Sigmoid colon (tissue), 7 donors: ENCODE measurements around the gene UBXN4. TPM values are rescaled to one million over a fixed set of nuclear protein-coding genes. Genes with fewer than 3 reads are reported as not detected.

Experiments used
- DNase-seq: peaks from one replicate; pipeline ENCODE4 v3.0.0-alpha.2; 2019
- H3K27ac ChIP-seq, 4 donors: fragments of 200-600 bp; sonication (generic); one replicate each; pipeline ENCODE4 v1.5.1; 2016 to 2019; ENCODE audit warnings: mild to moderate bottlenecking in 1 of 4
- H3K27me3 ChIP-seq, 3 donors: fragments of 200-600 bp; sonication (generic); one replicate each; pipeline ENCODE4 v1.5.1; 2019; ENCODE audit warnings: mild to moderate bottlenecking in 1 of 3
- H3K36me3 ChIP-seq, 4 donors: fragments of 200-600 bp; sonication (generic); one replicate each; pipeline ENCODE4 v1.5.1; 2016 to 2019
- H3K4me1 ChIP-seq, 4 donors: fragments of 200-600 bp; sonication (generic); one replicate each; pipeline ENCODE4 v1.5.1; 2017 to 2019
- H3K4me3 ChIP-seq, 4 donors: fragments of 200-600 bp; sonication (generic); one replicate each; pipeline ENCODE4 v1.5.1; 2017 to 2019; ENCODE audit warnings: mild to moderate bottlenecking in 2 of 4, moderate library complexity in 1 of 4
- H3K9me3 ChIP-seq, 4 donors: fragments of 200-600 bp in 3 of 4; sonication (generic) in 3 of 4; one replicate each; pipeline versions ENCODE4 v1.5.1 to v1.6.1; 2013 to 2019
- EP300 ChIP-seq, 4 donors: sonication (generic); formaldehyde crosslinking; IDR thresholded peaks; one replicate each; pipeline ENCODE4 v1.6.1; 2017; ENCODE audit warnings: antibody characterized with exemption in 4 of 4
- POLR2A ChIP-seq, 2 donors: fragments of 450-650 bp; IDR thresholded peaks; one replicate each; pipeline ENCODE4 v1.6.1; 2016; ENCODE audit warnings: antibody characterized with exemption in 2 of 2, mild to moderate bottlenecking in 2 of 2, moderate library complexity in 2 of 2
- POLR2AphosphoS5 ChIP-seq, 4 donors: sonication (generic); formaldehyde crosslinking; IDR thresholded peaks; one replicate each; pipeline ENCODE4 v1.6.1; 2017; ENCODE audit warnings: antibody characterized with exemption in 4 of 4
- WGBS, 2 donors: extraction: QIAGEN DNeasy Blood & Tissue Kit; methylation state at CpG; one replicate each; pipeline ENCODE4 v1.1.7; 2013; 5-methylcytosine and 5-hydroxymethylcytosine counted together
- intact Hi-C: fragments of 100-400 bp; cut with DNase I; formaldehyde crosslinking; loops from one replicate; pipeline ENCODE4 v1.15.1; 2023
- polyA plus RNA-seq, 3 donors: library from polyadenylated mRNA; stranded (reverse); fragments of 200-250 nt; gene quantifications; one replicate each; pipeline ENCODE4 v1.2.3, GENCODE V29; 2013
- total RNA-seq, 4 donors: library from RNA; depleted of rRNA; stranded (reverse); fragments of >200 nt; gene quantifications; one replicate each; pipeline ENCODE4 v1.1.0, GENCODE V29; 2016
- TF ChIP-seq, protein P1 (sequence below), 4 experiments: fragments of 450-650 bp in 3 of 4; fragments of 200-600 bp in 1 of 4; IDR thresholded peaks; one replicate each; pipeline ENCODE4 v1.5.1; 2016 to 2019; ENCODE audit warnings: antibody characterized with exemption in 4 of 4, mild to moderate bottlenecking in 3 of 4, moderate library complexity in 2 of 4
- donor health status: healthy with polysubstance abuse.
- donor health status: Bipolar disorder and iron deficiency.
- donor health status: healthy.

UBXN4 gene, protein sequence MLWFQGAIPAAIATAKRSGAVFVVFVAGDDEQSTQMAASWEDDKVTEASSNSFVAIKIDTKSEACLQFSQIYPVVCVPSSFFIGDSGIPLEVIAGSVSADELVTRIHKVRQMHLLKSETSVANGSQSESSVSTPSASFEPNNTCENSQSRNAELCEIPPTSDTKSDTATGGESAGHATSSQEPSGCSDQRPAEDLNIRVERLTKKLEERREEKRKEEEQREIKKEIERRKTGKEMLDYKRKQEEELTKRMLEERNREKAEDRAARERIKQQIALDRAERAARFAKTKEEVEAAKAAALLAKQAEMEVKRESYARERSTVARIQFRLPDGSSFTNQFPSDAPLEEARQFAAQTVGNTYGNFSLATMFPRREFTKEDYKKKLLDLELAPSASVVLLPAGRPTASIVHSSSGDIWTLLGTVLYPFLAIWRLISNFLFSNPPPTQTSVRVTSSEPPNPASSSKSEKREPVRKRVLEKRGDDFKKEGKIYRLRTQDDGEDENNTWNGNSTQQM
- total RNA-seq (10 to 100 TPM; 51.8 to 63.3 (median 59.8) TPM), polyA plus RNA-seq (10 to 100 TPM; 23.4 to 47.9 (median 25.7) TPM)

GRCh38 chr2:135741395-135742324, at the start of gene UBXN4:
TSS of gene UBXN4 (plus strand) at chr2:135741855. CDS start at chr2:135741930, 75 bp downstream.
- intact Hi-C loops, result loop anchor here (2.0 to 5.0 kb wide), 5 partner anchors 136 to 823 kb away; partner anchors contain the start of genes CCNT2, DARS1, MCM6 and R3HDM1
- peak; percentile 99 for DNase-seq
- 1% methylated on average over 93 of the region's 93 CpGs for WGBS, 2 donors
- TF ChIP-seq POLR2AphosphoS5 (IDR thresholded peaks at IDR 0.05) (peak; percentile 87 to 96 (median 94)), EP300 (IDR thresholded peaks at IDR 0.05) (no peak), POLR2A (IDR thresholded peaks at IDR 0.05) (peak; percentile 66 to 89)
- TF ChIP-seq, protein P1, sequence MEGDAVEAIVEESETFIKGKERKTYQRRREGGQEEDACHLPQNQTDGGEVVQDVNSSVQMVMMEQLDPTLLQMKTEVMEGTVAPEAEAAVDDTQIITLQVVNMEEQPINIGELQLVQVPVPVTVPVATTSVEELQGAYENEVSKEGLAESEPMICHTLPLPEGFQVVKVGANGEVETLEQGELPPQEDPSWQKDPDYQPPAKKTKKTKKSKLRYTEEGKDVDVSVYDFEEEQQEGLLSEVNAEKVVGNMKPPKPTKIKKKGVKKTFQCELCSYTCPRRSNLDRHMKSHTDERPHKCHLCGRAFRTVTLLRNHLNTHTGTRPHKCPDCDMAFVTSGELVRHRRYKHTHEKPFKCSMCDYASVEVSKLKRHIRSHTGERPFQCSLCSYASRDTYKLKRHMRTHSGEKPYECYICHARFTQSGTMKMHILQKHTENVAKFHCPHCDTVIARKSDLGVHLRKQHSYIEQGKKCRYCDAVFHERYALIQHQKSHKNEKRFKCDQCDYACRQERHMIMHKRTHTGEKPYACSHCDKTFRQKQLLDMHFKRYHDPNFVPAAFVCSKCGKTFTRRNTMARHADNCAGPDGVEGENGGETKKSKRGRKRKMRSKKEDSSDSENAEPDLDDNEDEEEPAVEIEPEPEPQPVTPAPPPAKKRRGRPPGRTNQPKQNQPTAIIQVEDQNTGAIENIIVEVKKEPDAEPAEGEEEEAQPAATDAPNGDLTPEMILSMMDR (IDR thresholded peaks at IDR 0.05), result peak in 1 of 4 experiments; percentile 22
- H3K36me3 ChIP-seq, result no peaks in the 10 kb centered on the region
- H3K27ac ChIP-seq, result peak within 1 kb of the TSS; percentile 89 to 100 (median 100)
- peaks cover 0 to 38% (median 32%) of the 10 kb centered on the region in 4 donors for H3K4me1 ChIP-seq
- peak within 1 kb of the TSS; percentile 79 to 98 (median 94) for H3K4me3 ChIP-seq
- H3K27me3 ChIP-seq, result no peaks in the 10 kb centered on the region
- H3K9me3 ChIP-seq, result no peaks in the 10 kb centered on the region

- Histone ChIP-seq H3K4me1 (no peaks in the 10 kb centered on the region), H3K27me3 (no peaks in the 10 kb centered on the region), H3K36me3 (peaks cover 0 to 4% (median 0%) of the 10 kb centered on the region in 4 donors), H3K9me3 (no peaks in the 10 kb centered on the region), H3K27ac (no peak overlapping the region), H3K4me3 (no peak overlapping the region)
- TF ChIP-seq EP300 (IDR thresholded peaks at IDR 0.05) (no peak), POLR2A (IDR thresholded peaks at IDR 0.05) (no peak), POLR2AphosphoS5 (IDR thresholded peaks at IDR 0.05) (no peak)
- TF ChIP-seq, protein P1 (IDR thresholded peaks at IDR 0.05), result no peak
- 77 to 87% methylated on average over 2 of the region's 2 CpGs for WGBS, 2 donors
- intact Hi-C loops, result no loop called here
- no peak for DNase-seq
These were observed 46.9 kb upstream of the UBXN4 start for GRCh38 chr2:135694711-135695110.

GRCh38 chr2:135698838-135699237, 42.8 kb upstream of the UBXN4 start:
- H3K9me3 ChIP-seq, result no peaks in the 10 kb centered on the region
- no peak overlapping the region for H3K27ac ChIP-seq
- TF ChIP-seq EP300 (IDR thresholded peaks at IDR 0.05), result no peak
- TF ChIP-seq POLR2A (IDR thresholded peaks at IDR 0.05), result no peak
- TF ChIP-seq, protein P1 (IDR thresholded peaks at IDR 0.05), result no peak
- no peak for DNase-seq
- H3K4me1 ChIP-seq, result no peaks in the 10 kb centered on the region
- 91 to 97% methylated on average over 2 of the region's 2 CpGs for WGBS, 2 donors
- H3K4me3 ChIP-seq, result no peak overlapping the region
- H3K36me3 ChIP-seq, result peaks cover 0 to 4% (median 0%) of the 10 kb centered on the region in 4 donors
- intact Hi-C loops, result no loop called here
- H3K27me3 ChIP-seq, result no peaks in the 10 kb centered on the region

DNA sequence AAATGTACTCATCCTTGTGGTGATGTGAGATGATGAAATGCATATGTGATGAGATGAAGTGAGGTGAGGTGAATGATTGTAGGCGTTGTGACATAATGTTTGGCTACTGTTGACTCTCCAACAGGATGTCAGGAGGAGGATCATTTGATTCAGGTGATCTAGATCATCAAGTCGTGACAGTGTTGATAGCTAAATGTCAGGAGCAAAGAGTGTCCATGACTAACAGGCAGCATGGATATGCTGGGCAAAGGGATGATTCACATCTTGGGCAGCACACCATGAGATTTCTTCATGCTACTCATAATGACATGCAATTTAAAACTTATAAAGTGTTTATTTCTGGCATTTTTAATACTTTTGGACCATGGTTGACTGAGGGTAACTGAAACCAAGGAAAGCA, 40.2 kb upstream of the UBXN4 start:
- WGBS, 2 donors, result 86 to 90% methylated on average over 2 of the region's 2 CpGs
- Histone ChIP-seq H3K4me3 (no peak overlapping the region), H3K36me3 (no peaks in the 10 kb centered on the region), H3K4me1 (no peaks in the 10 kb centered on the region), H3K27ac (no peak overlapping the region), H3K9me3 (no peaks in the 10 kb centered on the region), H3K27me3 (no peaks in the 10 kb centered on the region)
- TF ChIP-seq POLR2AphosphoS5 (IDR thresholded peaks at IDR 0.05) (no peak), EP300 (IDR thresholded peaks at IDR 0.05) (no peak), POLR2A (IDR thresholded peaks at IDR 0.05) (no peak)
- TF ChIP-seq, protein P1 (IDR thresholded peaks at IDR 0.05), result no peak
- intact Hi-C loops, result no loop called here
- no peak for DNase-seq
